Measurements from ENCODE around the gene LMNTD2.

The LMNTD2 gene

DNA sequence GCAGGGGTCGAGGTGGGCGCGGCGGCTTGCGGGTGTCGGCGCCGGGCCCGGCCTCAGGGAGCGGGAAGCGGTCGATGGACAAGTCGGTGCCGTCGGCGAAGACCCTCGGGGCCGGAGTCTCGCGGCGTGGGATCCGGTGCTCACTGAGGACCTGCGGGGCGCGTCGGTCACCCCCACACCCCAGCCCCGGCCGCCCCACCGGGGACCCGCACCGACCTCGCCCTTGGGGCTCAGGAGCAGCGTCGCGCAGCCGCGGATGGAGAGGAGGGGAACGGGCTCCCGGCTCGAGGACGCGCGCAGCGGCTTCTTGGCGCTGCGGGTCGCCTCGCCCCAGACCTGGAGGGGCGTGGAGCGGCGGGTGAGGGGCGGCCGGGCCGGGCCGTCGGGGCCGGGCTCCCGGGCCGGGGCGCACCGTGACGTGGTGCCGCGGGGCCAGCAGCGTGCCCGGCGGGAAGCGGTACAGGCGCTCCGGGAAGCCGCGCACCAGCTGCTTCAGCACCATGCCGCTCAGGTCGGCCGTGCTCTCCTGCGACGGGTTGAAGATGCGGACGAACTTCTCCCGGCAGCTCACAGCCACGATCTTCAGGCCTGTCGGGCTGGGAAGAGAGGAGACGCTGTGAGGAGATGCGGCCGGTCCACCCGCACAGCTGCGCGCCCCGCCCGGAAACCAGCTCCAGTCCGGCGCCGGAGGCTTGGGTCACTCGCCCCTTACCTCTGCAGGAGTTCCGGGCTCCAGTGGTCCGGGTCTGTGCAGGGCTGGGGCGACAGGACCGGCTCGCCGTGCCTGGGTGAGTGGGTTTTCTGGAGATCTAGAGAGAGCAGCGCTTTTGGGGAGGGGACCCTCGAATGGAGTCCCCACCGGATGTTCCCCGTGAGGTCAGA lies 4.5 kb downstream of the LMNTD2 start:
- no peak overlapping the region for H3K4me3 ChIP-seq (ENCODE audit: low read length)
- TF ChIP-seq, protein P1, sequence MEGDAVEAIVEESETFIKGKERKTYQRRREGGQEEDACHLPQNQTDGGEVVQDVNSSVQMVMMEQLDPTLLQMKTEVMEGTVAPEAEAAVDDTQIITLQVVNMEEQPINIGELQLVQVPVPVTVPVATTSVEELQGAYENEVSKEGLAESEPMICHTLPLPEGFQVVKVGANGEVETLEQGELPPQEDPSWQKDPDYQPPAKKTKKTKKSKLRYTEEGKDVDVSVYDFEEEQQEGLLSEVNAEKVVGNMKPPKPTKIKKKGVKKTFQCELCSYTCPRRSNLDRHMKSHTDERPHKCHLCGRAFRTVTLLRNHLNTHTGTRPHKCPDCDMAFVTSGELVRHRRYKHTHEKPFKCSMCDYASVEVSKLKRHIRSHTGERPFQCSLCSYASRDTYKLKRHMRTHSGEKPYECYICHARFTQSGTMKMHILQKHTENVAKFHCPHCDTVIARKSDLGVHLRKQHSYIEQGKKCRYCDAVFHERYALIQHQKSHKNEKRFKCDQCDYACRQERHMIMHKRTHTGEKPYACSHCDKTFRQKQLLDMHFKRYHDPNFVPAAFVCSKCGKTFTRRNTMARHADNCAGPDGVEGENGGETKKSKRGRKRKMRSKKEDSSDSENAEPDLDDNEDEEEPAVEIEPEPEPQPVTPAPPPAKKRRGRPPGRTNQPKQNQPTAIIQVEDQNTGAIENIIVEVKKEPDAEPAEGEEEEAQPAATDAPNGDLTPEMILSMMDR (IDR thresholded peaks at IDR 0.05; ENCODE audit: insufficient read depth, low read depth, low read length, missing control alignments), result no peak
- DNase-seq (ENCODE audit: low read depth), result peak; percentile 48

DNA sequence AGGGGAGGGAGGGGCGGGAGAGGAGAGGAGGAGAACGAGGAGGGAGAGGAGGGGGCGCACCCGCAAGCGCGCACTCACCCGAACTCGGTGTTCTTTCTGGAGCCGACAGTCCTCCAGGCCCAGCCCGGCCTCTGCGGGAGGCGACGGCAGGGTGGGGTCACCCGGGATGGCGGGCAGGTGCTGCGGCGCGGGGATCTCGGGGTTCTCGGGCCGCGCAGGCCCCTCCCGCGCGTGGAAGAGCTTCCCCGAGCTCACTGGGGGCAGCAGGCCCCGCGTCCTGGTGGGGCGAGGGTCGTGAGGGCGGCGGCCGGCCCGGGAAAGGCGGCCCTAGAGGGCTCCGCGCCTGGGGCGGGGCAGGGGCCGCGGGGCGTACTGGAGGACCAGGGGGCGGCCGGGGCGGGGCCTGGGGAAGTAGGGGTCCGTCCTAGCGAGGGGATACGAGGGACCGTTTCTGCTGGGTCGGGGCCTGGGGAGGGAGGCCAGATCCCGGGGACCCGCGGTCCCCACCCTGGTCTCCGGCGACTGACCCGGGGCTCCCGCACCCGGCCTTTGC lies 5.2 kb downstream of the LMNTD2 start:
- TF ChIP-seq, protein P1 (IDR thresholded peaks at IDR 0.05; ENCODE audit: insufficient read depth, low read depth, low read length, missing control alignments), result no peak

DNA sequence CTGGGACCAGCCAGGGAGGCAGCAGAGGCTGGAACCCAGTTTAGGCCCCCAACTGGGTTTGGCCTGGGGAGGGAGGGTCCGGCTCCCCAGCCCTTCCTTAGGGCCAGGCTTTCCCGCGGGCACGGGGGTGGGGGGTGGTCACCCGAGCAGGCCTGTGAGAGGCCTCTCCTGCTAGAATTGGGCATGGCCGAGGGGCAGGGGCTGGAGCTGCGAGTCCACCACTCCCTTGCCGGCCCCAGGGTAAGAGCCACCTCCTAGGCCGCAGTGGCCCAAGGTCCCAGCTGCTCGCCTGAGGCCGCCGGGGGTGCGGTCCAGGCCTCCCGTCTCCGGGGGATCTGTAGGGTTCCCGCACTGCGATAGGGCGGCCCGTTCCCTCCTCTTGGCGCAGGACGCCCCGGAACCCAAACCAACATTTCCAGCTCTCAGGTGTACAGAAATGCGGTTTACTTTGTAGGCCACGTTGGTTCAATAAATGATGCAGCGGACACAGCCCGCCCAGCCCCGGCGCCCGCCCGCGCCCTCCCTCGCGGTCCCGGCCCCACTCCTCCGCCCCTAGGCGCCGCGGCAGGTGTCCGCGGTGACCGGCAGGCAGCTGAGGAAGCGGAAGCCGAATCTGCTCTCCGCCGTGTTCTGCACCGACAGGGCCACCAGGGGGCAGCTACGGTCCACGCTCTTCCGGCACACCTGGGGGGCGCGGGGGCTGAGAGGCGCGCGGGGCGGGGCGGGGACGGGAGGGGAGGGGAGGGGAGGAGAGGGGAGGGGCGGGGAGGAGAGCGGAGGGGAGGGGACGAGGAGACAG lies 5.9 kb downstream of the LMNTD2 start:
- TF ChIP-seq, protein P1 (IDR thresholded peaks at IDR 0.05; ENCODE audit: insufficient read depth, low read depth, low read length, missing control alignments), result peak; percentile 53
- DNase-seq (ENCODE audit: low read depth), result peak; percentile 71
- H3K4me3 ChIP-seq (ENCODE audit: low read length), result peak overlapping the region; percentile 25

More for the DNA sequence above, 5.2 kb downstream of the LMNTD2 start:
- H3K4me3 ChIP-seq (ENCODE audit: low read length), result peak overlapping the region; percentile 14
- DNase-seq (ENCODE audit: low read depth), result no peak

DNA sequence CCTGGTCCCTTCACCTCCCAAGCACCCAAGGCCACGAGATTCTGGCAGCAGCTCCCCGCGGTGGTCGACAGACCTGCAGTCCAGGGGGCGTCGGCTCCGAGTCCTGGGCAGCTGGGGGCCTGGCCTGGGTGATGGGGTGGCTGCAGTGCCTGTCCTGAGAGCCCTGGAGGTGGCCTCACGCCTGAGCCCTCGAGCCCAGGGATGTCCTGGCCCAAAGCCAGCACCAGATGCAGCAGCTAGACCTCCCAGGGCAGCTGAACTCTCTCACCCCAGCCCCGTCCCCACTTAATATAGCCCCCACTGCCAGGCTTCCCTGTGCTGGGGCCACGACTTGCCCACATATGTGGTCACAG lies 6.6 kb downstream of the LMNTD2 start:
- no peak for DNase-seq (ENCODE audit: low read depth)
- TF ChIP-seq, protein P1 (IDR thresholded peaks at IDR 0.05; ENCODE audit: insufficient read depth, low read depth, low read length, missing control alignments), result no peak
- no peak overlapping the region for H3K4me3 ChIP-seq (ENCODE audit: low read length)

DNA sequence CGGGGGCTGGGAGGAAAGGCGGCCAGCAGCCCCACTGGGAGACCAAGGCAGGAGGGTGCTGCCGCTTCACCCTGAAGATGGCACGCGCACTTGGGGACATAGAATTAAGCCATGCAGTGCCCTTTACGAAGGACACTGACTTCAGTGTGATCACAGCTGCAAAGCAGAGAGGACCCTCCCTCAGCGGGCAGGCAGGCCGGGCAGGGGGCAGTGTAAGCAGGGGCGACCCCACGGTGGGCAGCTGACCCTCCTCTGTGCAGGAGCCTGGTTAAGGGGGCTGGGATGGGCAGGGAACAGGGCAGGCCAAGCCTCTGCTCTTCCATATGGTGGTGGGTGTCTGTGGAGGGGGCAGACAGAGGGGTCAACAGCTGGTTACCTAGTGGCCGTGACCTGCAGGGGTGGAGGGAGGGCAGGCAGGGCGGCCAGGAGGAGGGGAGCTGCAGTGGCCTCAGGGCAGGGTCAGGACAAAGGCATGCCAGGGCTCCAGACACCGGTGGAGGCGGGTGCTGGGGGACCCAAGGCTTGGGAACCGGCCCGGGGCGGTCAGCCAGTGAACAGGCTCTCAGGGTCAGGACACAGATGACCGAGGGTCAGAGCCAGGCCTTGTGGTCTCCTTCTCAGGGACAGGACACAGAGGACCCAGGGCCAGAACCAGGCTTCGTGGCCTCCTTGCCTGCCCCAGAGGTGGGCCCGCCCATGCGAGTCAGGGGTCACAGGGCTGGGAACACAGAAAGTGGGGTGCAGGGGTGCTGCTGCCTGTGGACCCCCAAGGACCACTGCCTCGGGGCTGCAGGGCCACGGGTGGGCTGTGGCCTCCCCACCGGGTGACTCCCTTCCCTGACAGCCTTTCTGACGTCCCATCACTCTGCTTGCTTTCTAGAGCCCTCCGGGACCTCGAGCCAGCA lies 7.2 kb downstream of the LMNTD2 start:
- no peak overlapping the region for H3K4me3 ChIP-seq (ENCODE audit: low read length)
- TF ChIP-seq, protein P1 (IDR thresholded peaks at IDR 0.05; ENCODE audit: insufficient read depth, low read depth, low read length, missing control alignments), result no peak
- DNase-seq (ENCODE audit: low read depth), result no peak

DNA sequence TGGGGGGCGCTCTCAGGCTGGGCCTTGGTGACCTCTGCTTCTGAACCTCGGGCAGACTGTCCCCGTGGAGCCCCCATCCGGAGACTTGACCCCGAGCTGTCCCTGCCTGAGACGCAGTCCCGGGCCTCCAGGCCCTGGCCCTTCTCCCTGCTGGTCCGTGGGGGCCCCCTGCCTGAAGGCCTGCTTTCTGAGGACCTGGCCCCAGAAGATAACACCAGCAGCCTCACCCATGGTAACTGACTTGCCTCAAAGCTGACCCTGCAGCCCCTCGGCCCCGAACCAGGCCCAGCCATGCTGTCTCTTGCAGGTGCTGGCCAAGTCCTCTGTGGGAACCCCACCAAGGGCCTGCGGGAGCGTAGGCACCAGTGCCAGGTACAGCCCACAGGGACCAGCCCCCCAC lies 8.9 kb downstream of the LMNTD2 start:
- TF ChIP-seq, protein P1 (IDR thresholded peaks at IDR 0.05; ENCODE audit: insufficient read depth, low read depth, low read length, missing control alignments), result no peak
- no peak overlapping the region for H3K4me3 ChIP-seq (ENCODE audit: low read length)
- no peak for DNase-seq (ENCODE audit: low read depth)
